Fibroblast of skin of scalp (primary cell): ENCODE data around the gene OR5AK2. TPM values are rescaled to one million over a fixed set of nuclear protein-coding genes. Genes with fewer than 3 reads are reported as not detected.
A peak's percentile ranks its signal among the peaks of the same experiment; 100 is the strongest.
"Not testable (repeated sequence)": the region's sequence is repeated elsewhere in the genome, so short reads cannot be mapped to it uniquely, and the experiment has no call there.

Experiments used
- DNase-seq: peaks from one replicate; pipeline ENCODE4 v3.0.0-alpha.2; 2013
- polyA plus RNA-seq, 2 experiments: library from polyadenylated mRNA; unstranded; fragments of 120-200 nt; gene quantifications; one replicate each; pipeline ENCODE4 v1.2.1, GENCODE V29; 2013; ENCODE audit not compliant: insufficient read length in 2 of 2

Gene OR5AK2, protein sequence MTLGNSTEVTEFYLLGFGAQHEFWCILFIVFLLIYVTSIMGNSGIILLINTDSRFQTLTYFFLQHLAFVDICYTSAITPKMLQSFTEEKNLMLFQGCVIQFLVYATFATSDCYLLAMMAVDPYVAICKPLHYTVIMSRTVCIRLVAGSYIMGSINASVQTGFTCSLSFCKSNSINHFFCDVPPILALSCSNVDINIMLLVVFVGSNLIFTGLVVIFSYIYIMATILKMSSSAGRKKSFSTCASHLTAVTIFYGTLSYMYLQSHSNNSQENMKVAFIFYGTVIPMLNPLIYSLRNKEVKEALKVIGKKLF
- not detected for polyA plus RNA-seq (2013, experiment 1 of 2; ENCODE audit: insufficient read length)
- polyA plus RNA-seq (2013, experiment 2 of 2; ENCODE audit: insufficient read length): not detected

DNA sequence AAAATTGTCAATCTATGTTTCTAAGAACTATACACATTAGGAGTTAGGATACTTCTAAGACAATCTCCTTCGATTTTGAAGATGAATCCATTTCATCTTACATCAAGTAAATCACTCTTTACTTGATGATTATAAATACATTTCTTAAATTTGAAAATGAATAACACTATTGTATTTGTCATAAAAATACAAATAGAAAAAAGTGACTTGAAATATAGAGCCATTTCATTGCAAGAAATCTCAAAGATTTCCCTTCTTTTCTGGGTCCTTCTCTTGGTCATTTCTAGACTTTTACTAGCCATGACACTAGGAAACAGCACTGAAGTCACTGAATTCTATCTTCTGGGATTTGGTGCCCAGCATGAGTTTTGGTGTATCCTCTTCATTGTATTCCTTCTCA lies at the start of gene OR5AK2:
OR5AK2 (plus strand) TSS at position 301 of the 400 bp plus-strand sequence; CDS start at position 301, 0 bp downstream.
- DNase-seq: no peak

DNA sequence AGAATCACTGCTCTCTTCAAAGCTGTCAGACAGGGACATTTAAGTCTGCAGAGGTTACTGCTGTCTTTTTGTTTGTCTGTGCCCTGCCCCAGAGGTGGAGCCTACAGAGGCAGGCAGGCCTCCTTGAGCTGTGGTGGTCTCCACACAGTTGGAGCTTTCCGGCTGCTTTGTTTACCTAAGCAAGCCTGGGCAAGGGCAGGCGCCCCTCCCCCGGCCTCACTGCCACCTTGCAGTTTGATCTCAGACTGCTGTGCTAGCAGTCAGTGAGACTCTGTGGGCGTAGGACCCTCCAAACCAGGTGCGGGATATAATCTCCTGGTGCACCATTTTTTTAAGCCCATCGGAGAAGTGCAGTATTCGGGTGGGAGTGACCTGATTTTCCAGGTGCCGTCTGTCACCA lies 43.2 kb upstream of the OR5AK2 start:
- DNase-seq: not testable (repeated sequence)

DNA sequence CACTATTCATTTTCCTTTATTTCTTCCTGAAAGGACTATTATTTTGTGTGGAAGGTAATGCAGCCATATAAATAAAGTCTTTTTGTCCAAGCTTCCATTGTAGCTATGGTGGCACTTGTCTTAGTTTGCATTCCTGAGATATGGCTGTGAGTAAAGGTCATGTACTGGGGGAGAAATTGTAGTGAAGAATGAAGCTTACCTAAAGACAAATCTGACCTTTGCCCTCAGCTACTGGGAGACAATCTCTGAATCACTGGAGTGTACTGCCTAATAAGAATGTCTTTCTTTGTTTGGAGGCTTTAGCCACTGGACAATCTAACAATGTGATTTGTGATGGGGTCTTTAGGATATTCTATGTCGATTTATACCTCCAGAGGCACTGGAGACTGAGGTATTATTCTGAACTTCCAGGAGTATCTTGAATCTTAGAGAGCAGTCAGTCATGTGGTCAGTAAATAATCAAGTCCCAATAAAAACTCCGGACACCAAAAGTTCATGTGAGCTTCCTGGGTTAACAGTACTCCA lies 39.7 kb upstream of the OR5AK2 start:
- no peak for DNase-seq

DNA sequence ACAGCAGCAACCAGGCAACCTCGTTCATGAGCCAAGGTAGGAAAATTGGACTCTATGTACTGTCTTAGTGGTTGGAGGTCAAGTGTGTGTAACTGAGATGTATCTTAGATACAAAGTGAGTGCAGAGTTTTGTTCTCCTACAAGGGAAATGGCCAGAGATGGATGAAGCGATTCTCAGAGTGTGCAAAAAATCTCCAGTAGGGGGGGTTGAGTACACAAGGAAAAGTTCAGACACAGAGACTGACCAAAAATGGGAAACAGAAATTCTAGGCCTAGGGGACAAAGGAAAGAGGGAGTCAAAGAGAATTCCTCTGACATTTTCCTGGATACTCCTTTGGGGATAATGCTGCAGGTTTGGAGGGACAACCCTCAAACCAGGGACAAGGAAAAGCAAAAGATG lies 38.2 kb upstream of the OR5AK2 start:
- no peak for DNase-seq

DNA sequence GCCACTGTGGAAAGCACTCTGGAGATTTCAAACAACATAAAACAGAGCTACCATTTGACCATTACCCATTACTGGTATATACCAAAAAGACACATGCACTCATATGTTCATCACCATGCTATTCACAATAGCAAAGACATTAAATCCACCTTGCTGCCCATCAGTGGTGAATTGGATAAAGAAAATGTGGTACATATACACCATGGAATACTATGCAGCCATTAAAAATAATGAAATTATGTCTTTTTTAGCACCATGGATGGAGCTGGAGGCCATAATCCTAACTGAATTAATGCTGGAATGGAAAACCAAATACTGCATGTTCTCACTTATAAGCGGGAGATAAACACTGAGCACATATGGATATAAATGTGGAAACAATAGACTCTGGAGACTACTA lies 34.8 kb upstream of the OR5AK2 start:
- not testable (repeated sequence) for DNase-seq

DNA sequence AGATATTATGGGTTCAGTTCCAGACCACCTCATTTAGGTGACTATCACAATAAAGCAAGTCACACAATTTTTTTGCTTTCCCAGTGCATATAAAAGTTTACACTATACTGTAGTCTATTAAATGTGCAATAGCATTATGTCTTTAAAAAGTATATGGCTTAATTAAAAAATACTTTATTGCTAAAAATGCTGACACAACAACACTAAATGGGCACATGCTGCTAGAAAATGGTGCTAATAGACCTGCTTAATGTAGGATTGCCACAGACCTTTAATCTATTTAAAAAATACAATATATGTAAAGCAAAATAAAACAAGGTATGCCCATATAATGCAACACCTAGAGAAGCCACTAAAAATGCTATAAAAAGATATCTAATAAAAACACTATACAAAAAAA lies 27.1 kb upstream of the OR5AK2 start:
- no peak for DNase-seq

DNA sequence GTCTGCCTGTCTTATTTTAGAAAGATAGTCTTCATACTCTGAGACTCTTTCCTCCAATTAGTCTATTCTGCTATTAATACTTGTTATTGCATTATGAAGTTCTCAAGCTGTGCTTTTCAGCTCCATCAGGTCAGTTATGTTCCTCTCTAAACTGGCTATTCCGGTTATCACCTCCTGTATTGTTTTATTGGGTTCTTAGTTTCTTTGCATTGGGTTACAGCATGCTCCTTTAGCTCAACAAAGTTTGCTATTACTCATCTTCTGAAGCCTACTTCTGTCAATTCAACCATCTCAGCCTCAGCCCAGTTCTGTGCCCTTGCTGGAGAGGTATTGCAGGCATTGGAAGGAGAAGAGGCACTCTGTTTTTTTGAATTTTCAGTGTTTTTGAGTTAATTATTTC lies 21.0 kb upstream of the OR5AK2 start:
- DNase-seq: no peak

DNA sequence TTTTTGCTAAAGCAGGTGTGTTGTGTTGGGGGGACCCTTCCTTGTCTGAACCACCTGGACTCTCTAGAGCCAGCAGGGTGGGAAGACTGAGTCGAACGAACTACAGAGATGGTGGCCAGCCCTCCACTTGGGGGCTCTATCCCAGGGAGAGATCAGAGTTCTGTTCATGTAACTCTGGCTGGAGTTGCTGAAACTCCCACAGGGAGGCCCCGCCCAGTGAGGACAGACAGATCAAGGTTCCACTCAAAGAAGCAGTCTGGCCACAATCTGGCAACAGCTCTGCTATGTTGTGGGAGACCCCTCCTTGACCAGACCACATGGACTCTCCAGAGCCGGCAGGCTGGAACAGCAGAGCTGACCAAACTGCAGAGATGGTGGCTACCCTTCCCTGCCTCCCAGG lies 20.2 kb upstream of the OR5AK2 start:
- no peak for DNase-seq

DNA sequence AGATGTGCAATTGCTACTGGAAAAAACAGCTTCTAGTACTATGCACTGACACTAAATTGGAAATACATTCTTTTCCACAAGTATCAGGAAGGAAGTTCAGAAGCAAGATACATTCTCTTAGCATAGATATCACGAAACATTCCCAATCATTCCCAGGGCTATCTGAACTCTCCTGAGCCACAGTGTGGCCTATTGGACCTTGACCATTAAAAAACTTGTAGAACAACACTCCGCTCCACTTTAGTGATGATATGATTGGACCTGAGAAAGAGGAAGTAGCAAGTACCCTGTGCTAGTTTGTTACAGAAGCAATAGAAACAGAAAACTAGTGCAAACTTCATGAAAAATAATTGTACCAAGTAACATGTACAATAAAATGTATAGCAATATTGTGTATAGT lies 11.4 kb upstream of the OR5AK2 start:
- DNase-seq: no peak

DNA sequence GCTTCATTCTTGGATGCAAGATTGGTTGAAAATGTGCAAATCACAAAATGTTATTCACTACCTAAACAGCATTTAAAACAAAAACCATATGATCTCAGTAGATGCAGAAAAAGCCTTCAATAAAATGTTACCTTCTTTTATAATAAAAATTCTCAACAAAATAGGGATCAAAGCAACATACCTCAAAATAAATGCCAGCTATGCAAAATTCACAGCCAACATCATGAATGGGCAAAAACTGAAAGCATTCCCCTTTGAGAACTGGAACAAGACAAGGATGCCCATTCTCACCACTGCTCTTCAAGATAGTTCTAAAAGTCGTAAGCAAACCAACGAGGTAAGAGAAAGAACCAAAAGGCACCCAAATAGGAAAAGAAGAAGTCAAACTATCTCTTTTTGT lies 2.0 kb downstream of the OR5AK2 start:
- DNase-seq: no peak

DNA sequence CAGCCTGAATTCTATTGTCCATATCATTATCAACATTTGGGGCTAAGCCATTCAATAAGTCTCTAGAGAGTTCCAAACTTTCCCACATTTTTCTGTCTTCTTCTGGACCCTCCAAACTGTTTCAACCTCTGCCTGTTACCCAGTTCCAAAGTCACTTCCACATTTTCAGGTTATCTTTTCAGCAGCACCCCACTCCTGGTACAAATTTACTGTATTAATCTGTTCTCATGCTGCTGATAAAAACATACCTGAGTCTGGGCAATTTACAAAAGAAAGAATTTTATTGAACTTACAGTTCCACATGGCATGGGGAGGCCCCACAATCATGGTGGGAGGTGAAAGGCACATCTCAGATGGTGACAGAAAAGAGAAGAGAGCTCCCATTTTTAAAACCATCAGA lies 5.8 kb downstream of the OR5AK2 start:
- DNase-seq: no peak

DNA sequence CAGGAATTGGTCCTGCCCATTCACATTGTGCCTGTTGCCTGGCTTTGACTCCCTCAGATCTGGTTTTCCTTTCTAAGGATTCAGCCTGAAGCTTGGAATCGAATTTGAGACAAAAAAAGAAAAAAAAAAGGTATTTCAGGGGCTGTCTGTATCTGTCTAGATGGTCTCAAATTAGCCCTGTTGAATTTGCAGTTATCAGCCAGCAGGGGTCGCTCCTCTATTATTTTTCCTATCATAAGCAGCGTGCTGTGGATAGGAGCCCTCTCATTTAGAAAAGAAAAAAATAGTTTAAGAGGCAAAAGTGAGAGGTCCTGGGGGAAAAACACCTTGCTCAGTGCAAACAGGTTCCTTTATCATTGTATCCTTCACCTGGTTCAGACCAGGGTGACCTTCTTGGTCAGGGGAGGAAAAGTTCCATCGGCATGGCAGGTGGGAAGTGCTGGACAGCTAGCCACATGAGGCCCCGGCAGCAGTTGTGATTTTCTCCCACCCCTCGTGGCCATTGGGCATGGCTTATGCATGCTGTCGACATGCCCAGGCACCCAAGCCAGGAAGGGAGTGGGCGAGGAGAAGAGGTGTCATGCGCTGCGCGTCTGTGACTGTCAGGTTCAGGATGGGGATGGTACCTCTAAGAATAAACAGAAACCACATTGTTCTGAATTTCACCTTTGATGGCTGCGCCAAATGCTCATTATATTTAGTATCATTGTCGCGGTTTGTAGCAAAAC lies 13.1 kb downstream of the OR5AK2 start:
- peak; percentile 11 for DNase-seq

DNA sequence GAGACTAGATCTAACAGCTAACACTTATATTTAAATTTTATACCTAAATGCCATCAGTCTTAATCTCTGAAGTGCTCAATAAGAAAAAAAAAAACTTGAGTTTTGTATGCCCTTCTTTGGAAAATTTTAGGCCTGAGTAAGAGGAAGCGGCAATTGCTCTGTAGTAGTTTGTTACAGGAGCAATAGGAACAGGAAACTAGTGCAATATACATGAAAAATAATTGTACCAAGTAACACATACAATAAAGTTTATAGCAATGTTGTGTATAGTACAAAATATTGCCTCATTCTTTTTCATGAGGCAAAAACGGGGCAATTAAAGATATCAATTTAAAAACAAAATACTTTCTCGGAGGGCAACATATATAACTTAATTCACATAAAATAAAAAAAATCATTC lies 19.7 kb downstream of the OR5AK2 start:
- no peak for DNase-seq

DNA sequence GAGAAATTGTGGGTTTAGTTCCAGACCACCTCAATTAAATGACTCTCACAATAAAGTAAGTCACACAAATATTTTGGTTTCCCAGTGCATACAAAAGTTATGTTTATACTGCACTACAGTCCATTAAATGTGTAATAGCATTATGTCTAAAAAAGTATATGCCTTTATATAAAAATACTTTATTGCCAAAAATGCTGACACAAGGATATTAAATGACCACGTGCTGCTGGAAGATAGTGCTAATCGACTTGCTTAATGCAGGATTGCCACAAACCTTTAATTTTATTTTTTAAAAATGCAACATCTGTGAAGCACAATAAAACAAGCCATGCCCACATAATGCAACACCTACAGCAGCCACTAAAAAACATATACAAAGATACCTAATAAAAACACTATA lies 27.0 kb downstream of the OR5AK2 start:
- DNase-seq: no peak

DNA sequence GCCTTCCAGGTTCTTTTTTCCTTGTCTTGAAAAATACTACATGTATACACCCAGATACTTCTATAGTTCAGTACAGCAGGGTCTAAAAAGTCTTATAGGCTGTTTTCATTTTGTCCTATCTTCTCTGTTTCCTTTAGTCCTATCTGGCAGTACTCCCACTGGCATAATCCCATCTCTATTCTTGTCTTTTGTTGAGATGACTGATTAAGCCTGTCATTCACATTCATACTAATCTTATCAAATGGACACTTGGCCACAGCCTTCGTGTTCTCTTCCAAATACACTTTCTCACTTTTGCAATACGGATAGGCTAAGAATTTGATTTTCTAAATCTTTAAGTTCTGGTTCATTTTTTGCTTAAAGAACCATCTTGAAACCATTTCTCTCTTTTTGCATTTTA lies 42.8 kb downstream of the OR5AK2 start:
- DNase-seq: no peak
